ENCODE results near the gene ABLIM3. TPM values are rescaled to one million over a fixed set of nuclear protein-coding genes. Genes with fewer than 3 reads are reported as not detected.
A peak's percentile ranks its signal among the peaks of the same experiment; 100 is the strongest.

Gene ABLIM3
- total RNA-seq, 1 experiment from 2014 or later: 14.3 TPM

GRCh38 chr5:149113669-149114068 is 27.6 kb upstream of the ABLIM3 start:
- intact Hi-C loops (cut with micrococcal nuclease): loop anchor here (1.0 to 10.0 kb wide), 7 partner anchors 78 to 671 kb away; no protein-coding TSS in a partner anchor
- RAD21 ChIA-PET (ENCODE audit: low non-redundant PET in 1 of 2, low total read pairs in 2 of 2, uncharacterized antibody in 2 of 2, unreplicated experiment in 2 of 2): interaction anchor here in 1 of 2 experiments (0.9 to 2.1 kb wide), 2 partner anchors 78 to 372 kb away, joined by 3 to 19 read pairs; no protein-coding TSS in a partner anchor
- no peak for ATAC-seq

More at GRCh38 chr5:149113669-149114068, 27.6 kb upstream of the ABLIM3 start:
- Histone ChIP-seq H3K27ac (ENCODE audit: low read depth, low read length) (no peak overlapping the region), H3K4me2 (ENCODE audit: low read length) (peak overlapping the region; percentile 56), H3K4me3 (replicated peaks in 1 of 2; ENCODE audit: low read depth in 1 of 2, low read length in 2 of 2) (no peak overlapping the region), H4K20me1 (ENCODE audit: insufficient read depth) (no peaks in the 10 kb centered on the region), H3K9me3 (ENCODE audit: control insufficient read depth in 1 of 2, insufficient read depth in 1 of 2, low read depth in 1 of 2, low read length in 2 of 2) (no peaks in the 10 kb centered on the region), H3K9me2 (ENCODE audit: insufficient read depth) (no peaks in the 10 kb centered on the region), H3K27me3 (ENCODE audit: insufficient read depth, low read length) (no peaks in the 10 kb centered on the region), H3K36me3 (ENCODE audit: control insufficient read depth in 1 of 2, insufficient read depth in 2 of 2, low read length in 2 of 2) (no peaks in the 10 kb centered on the region), H3K79me2 (ENCODE audit: insufficient read depth, low read length) (no peaks in the 10 kb centered on the region), H3K4me1 (ENCODE audit: control insufficient read depth in 1 of 2, insufficient read depth in 2 of 2, low read length in 2 of 2) (peaks cover 8 to 26% of the 10 kb centered on the region in 2 experiments; a peak in 3 of 4 replicates), H2AFZ (ENCODE audit: low read depth, low read length, poor library complexity, severe bottlenecking) (peak overlapping the region; percentile 92), H3K9ac (ENCODE audit: low read length) (no peak overlapping the region)
- DNase-seq (ENCODE audit: low read depth, low spot score): no peak
- CTCF ChIA-PET: interaction anchor here (1.2 to 3.9 kb wide), 3 partner anchors 79 to 381 kb away, joined by 6 to 198 read pairs (median 91); no protein-coding TSS in a partner anchor
- POLR2A ChIA-PET: no interaction called here
- no peak for TF ChIP-seq POLR2AphosphoS5 (IDR thresholded peaks at IDR 0.05; ENCODE audit: low read depth, low read length)
- TF ChIP-seq CEBPB (IDR thresholded peaks at IDR 0.05; ENCODE audit: low read depth): peak; percentile 88
- TF ChIP-seq FOSL1 (IDR thresholded peaks at IDR 0.05; ENCODE audit: low read depth): peak; percentile 51
- no peak for TF ChIP-seq REST (IDR thresholded peaks at IDR 0.05; ENCODE audit: low read depth)
- TF ChIP-seq, protein P1, sequence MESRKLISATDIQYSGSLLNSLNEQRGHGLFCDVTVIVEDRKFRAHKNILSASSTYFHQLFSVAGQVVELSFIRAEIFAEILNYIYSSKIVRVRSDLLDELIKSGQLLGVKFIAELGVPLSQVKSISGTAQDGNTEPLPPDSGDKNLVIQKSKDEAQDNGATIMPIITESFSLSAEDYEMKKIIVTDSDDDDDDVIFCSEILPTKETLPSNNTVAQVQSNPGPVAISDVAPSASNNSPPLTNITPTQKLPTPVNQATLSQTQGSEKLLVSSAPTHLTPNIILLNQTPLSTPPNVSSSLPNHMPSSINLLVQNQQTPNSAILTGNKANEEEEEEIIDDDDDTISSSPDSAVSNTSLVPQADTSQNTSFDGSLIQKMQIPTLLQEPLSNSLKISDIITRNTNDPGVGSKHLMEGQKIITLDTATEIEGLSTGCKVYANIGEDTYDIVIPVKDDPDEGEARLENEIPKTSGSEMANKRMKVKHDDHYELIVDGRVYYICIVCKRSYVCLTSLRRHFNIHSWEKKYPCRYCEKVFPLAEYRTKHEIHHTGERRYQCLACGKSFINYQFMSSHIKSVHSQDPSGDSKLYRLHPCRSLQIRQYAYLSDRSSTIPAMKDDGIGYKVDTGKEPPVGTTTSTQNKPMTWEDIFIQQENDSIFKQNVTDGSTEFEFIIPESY (IDR thresholded peaks at IDR 0.05; ENCODE audit: extremely low read depth, insufficient replicate concordance, low read length): no peak
- 0 out of 2 replicates have a peak, but pooled peaks have one; percentile 31 for TF ChIP-seq SP1 (IDR thresholded peaks at IDR 0.05; ENCODE audit: low read depth)
- no peak for TF ChIP-seq TCF7L2 (IDR thresholded peaks at IDR 0.05; ENCODE audit: borderline replicate concordance, extremely low read depth, insufficient read depth, insufficient read length)
- no TSS peak for BruUV-seq (replicated peaks)

Data from HCT116 (cell line).